Heart left ventricle (tissue), 16 donors: Measurements from ENCODE around the gene TTC34. TPM values are rescaled to one million over a fixed set of nuclear protein-coding genes. Genes with fewer than 3 reads are reported as not detected.
"Not testable (repeated sequence)": the region's sequence is repeated elsewhere in the genome, so short reads cannot be mapped to it uniquely, and the experiment has no call there.

Source experiments
- ATAC-seq, 4 donors: fragments of 200-7000 bp; cut with Tn5 transposase; one replicate each; pipeline ENCODE4 v1.9.1; 2020 to 2022; ENCODE audit warnings: moderate library complexity in 4 of 4, mild to moderate bottlenecking in 3 of 4, moderate number of reproducible peaks in 1 of 4
- DNase-seq, 5 donors: peaks; one replicate each; pipeline ENCODE4 v3.0.0-alpha.2; 2020
- H3K27ac ChIP-seq, 12 donors: fragments of 200-600 bp; sonication (generic) in 4 of 12; one replicate each; pipeline versions ENCODE4 v1.5.0 to v1.8.0; 2016 to 2022; ENCODE audit warnings: mild to moderate bottlenecking in 2 of 12
- H3K27me3 ChIP-seq, 9 donors: fragments of 200-600 bp; sonication (generic) in 2 of 9; one replicate each; pipeline versions ENCODE4 v1.5.1 to v1.8.0; 2016 to 2022; ENCODE audit warnings: mild to moderate bottlenecking in 3 of 9
- H3K36me3 ChIP-seq, 9 donors: fragments of 200-600 bp; sonication (generic) in 2 of 9; one replicate each; pipeline versions ENCODE4 v1.5.0 to v1.8.0; 2018 to 2022; ENCODE audit warnings: mild to moderate bottlenecking in 2 of 9
- H3K4me1 ChIP-seq, 12 donors: fragments of 200-600 bp; sonication (generic) in 4 of 12; one replicate each; pipeline versions ENCODE4 v1.5.0 to v1.8.0; 2016 to 2022; ENCODE audit warnings: mild to moderate bottlenecking in 3 of 12
- H3K4me3 ChIP-seq, 12 donors: fragments of 200-600 bp; sonication (generic) in 4 of 12; one replicate each; pipeline versions ENCODE4 v1.5.0 to v1.8.0; 2017 to 2022; ENCODE audit warnings: mild to moderate bottlenecking in 9 of 12, moderate library complexity in 4 of 12
- H3K9me3 ChIP-seq, 12 donors: fragments of 200-600 bp; sonication (generic) in 4 of 12; one replicate each; pipeline versions ENCODE4 v1.5.0 to v1.8.0; 2016 to 2022; ENCODE audit warnings: mild to moderate bottlenecking in 1 of 12
- WGBS, 4 donors: extraction: QIAGEN DNeasy Blood & Tissue Kit in 2 of 4; methylation state at CpG; one replicate each; pipeline versions ENCODE4 v1.1.5 to v1.1.7; 2013 to 2018; 5-methylcytosine and 5-hydroxymethylcytosine counted together
- intact Hi-C, 10 donors: fragments of 100-400 bp; cut with DNase I; formaldehyde crosslinking; loops; one replicate each; pipeline versions ENCODE4 v1.11.1 to v1.14.2; 2022
- polyA plus RNA-seq, 2 donors: library from polyadenylated mRNA; stranded (reverse); fragments of 200-250 nt; gene quantifications; one replicate each; pipeline ENCODE4 v1.2.3, GENCODE V29; 2013
- total RNA-seq, 9 donors: library from RNA; depleted of rRNA in 2 of 9; stranded (reverse); fragments of >200 nt in 2 of 9; fragmentation: NEBNext Ultra II Directional in 3 of 9; extraction: Animal tissue kit (Norgen Biotek cat#: 25700) in 3 of 9; gene quantifications; one replicate each; pipeline versions ENCODE4 v1.1.0 to v1.2.4, GENCODE V29; 2016 to 2023
- donor health status: ischemic (EF 13 %, LVEDD 7.1; RV severe dilation, severe dysfunction).
- donor health status: healthy with polysubstance abuse.
- donor health status: DM: no; HTN: yes; CAD: no.
- donor health status: DM: no; HTN: no; CAD: no.
- donor health status: ischemic (EF 25% LVEDD 6.9; RV normal size, moderate dysfunction).
- donor health status: ischemic (EF 25% LVEDD 5.7; RV mildly dilated, moderate dysfunction).
- donor health status: healthy.
- donor health status: DM: yes; HTN: yes; CAD: no.
- donor health status: ischemic (EF 35%, LVEDD 5.7; RV mildly dilated, moderate dysfunction).
- donor health status: nonischemic (EF 11% LVEDD 7.7; RV severe dilation, severe dysfunction).
- donor health status: DM: yes; HTN: yes; CAD: no.
- donor health status: PGD.
- donor health status: ischemic (EF 29% LVEDD 5.4; RV normal size, mild dysfunction).
- donor health status: nonischemic (EF 23%, LVEDD 6.1; RV moderate dilation, normal function).

The TTC34 gene
- total and polyA plus RNA-seq, 11 donors, result 0.06 to 0.67 (median 0.42) TPM; not detected in 1

- H3K36me3 ChIP-seq, H3K4me1 ChIP-seq, intact Hi-C loops, H3K9me3 ChIP-seq, ATAC-seq, H3K4me3 ChIP-seq, H3K27me3 ChIP-seq, H3K27ac ChIP-seq: not testable (repeated sequence)
- 49 to 66% (median 54%) methylated on average over 20 to 27 of the region's 27 CpGs; no CpG with 5 or more reads in 1 of the 4 donors for WGBS, 4 donors
- peak in 1 of 5 donors; percentile 46 for DNase-seq
These were observed 50.4 kb downstream of the TTC34 start for GRCh38 chr1:2750766-2751730.

- H3K27ac ChIP-seq, ATAC-seq, H3K4me3 ChIP-seq, H3K9me3 ChIP-seq, H3K36me3 ChIP-seq, intact Hi-C loops, H3K4me1 ChIP-seq, H3K27me3 ChIP-seq: not testable (repeated sequence)
- WGBS, 4 donors, result 47 to 54% (median 49%) methylated on average over 3 to 14 of the region's 14 CpGs
- DNase-seq, result peak in 1 of 5 donors; percentile 45
These were observed 51.3 kb downstream of the TTC34 start for GRCh38 chr1:2750041-2750680.

- H3K4me3 ChIP-seq, DNase-seq, H3K27me3 ChIP-seq, intact Hi-C loops, H3K36me3 ChIP-seq, H3K9me3 ChIP-seq, H3K27ac ChIP-seq, H3K4me1 ChIP-seq, ATAC-seq: not testable (repeated sequence)
- WGBS, 4 donors, result 0 to 57% (median 56%) methylated on average over 1 to 7 of the region's 8 CpGs; no CpG with 5 or more reads in 1 of the 4 donors
These were observed 52.9 kb downstream of the TTC34 start for GRCh38 chr1:2748626-2749025.

- 29 to 52% (median 49%) methylated on average over 5 to 7 of the region's 9 CpGs; no CpG with 5 or more reads in 1 of the 4 donors for WGBS, 4 donors
- DNase-seq, intact Hi-C loops: not testable (repeated sequence)
These were observed 106.7 kb downstream of the TTC34 start for GRCh38 chr1:2694796-2695195.

GRCh38 chr1:2690180-2690579 lies 111.3 kb downstream of the TTC34 start:
- H3K4me3 ChIP-seq, ATAC-seq, H3K4me1 ChIP-seq, H3K27ac ChIP-seq, H3K36me3 ChIP-seq, DNase-seq, H3K9me3 ChIP-seq, intact Hi-C loops, H3K27me3 ChIP-seq: not testable (repeated sequence)
- 38 to 40% methylated on average over 4 to 5 of the region's 10 CpGs; no CpG with 5 or more reads in 2 of the 4 donors for WGBS, 4 donors

More at GRCh38 chr1:2694796-2695195, 106.7 kb downstream of the TTC34 start:
- not testable (repeated sequence) for H3K4me1 ChIP-seq, H3K36me3 ChIP-seq, H3K4me3 ChIP-seq, H3K27ac ChIP-seq, H3K9me3 ChIP-seq, H3K27me3 ChIP-seq, ATAC-seq

GRCh38 chr1:2688336-2688665 lies 113.2 kb downstream of the TTC34 start:
- ATAC-seq, H3K4me3 ChIP-seq, H3K27me3 ChIP-seq, H3K27ac ChIP-seq, H3K36me3 ChIP-seq, H3K9me3 ChIP-seq, intact Hi-C loops, H3K4me1 ChIP-seq: not testable (repeated sequence)
- WGBS, 4 donors, result 53 to 68% (median 58%) methylated on average over 4 to 11 of the region's 11 CpGs
- peak in 2 of 5 donors; percentile 7 to 22 for DNase-seq

- ATAC-seq, intact Hi-C loops, H3K4me1 ChIP-seq, H3K4me3 ChIP-seq, H3K9me3 ChIP-seq, H3K36me3 ChIP-seq, H3K27ac ChIP-seq, H3K27me3 ChIP-seq: not testable (repeated sequence)
- peak in 4 of 5 donors; percentile 17 to 60 (median 28) for DNase-seq
- 42 to 47% (median 45%) methylated on average over 8 to 16 of the region's 17 CpGs for WGBS, 4 donors
These were observed 113.7 kb downstream of the TTC34 start for GRCh38 chr1:2687638-2688335.

GRCh38 chr1:2687174-2687591 lies 114.3 kb downstream of the TTC34 start:
- H3K36me3 ChIP-seq, H3K27me3 ChIP-seq, intact Hi-C loops, H3K27ac ChIP-seq, H3K9me3 ChIP-seq, H3K4me1 ChIP-seq, H3K4me3 ChIP-seq, DNase-seq, ATAC-seq: not testable (repeated sequence)
- WGBS, 4 donors, result 43 to 66% (median 61%) methylated on average over 4 to 14 of the region's 14 CpGs

- H3K4me3 ChIP-seq, DNase-seq, H3K4me1 ChIP-seq, ATAC-seq, intact Hi-C loops, H3K27me3 ChIP-seq, H3K27ac ChIP-seq, H3K36me3 ChIP-seq, H3K9me3 ChIP-seq: not testable (repeated sequence)
- 36 to 43% (median 40%) methylated on average over 5 to 21 of the region's 23 CpGs; no CpG with 5 or more reads in 1 of the 4 donors for WGBS, 4 donors
These were observed 115.2 kb downstream of the TTC34 start for GRCh38 chr1:2686091-2686863.

- H3K4me3 ChIP-seq, H3K9me3 ChIP-seq, H3K4me1 ChIP-seq, ATAC-seq, DNase-seq, H3K36me3 ChIP-seq, H3K27me3 ChIP-seq, H3K27ac ChIP-seq, intact Hi-C loops: not testable (repeated sequence)
- WGBS, 4 donors, result 37 to 38% methylated on average over 4 to 5 of the region's 8 CpGs; no CpG with 5 or more reads in 2 of the 4 donors
These were observed 115.8 kb downstream of the TTC34 start for GRCh38 chr1:2685671-2686070.
